Neuron (in vitro differentiated cells): Measurements from ENCODE around the gene CFAP299.
A peak's percentile ranks its signal among the peaks of the same experiment; 100 is the strongest.
"Not testable (repeated sequence)": the region's sequence is repeated elsewhere in the genome, so short reads cannot be mapped to it uniquely, and the experiment has no call there.

ENCODE experiments used
- H2AFZ ChIP-seq: one replicate; pipeline ENCODE4 v1.6.1; 2013; ENCODE audit warnings: low read depth, mild to moderate bottlenecking, inconsistent platforms, low read length, moderate library complexity
- H3K27me3 ChIP-seq: one replicate; pipeline ENCODE4 v1.6.1; 2013; ENCODE audit warnings: low read length; ENCODE audit not compliant: insufficient read depth
- H3K36me3 ChIP-seq: one replicate; pipeline ENCODE4 v1.6.1; 2013; ENCODE audit warnings: low read length; ENCODE audit not compliant: insufficient read depth
- H3K4me1 ChIP-seq: one replicate; pipeline ENCODE4 v1.6.1; 2013; ENCODE audit warnings: low read length; ENCODE audit not compliant: insufficient read depth
- H3K4me3 ChIP-seq: 2 replicates; pipeline ENCODE4 v1.5.1; 2013; ENCODE audit warnings: mild to moderate bottlenecking, low read length, moderate library complexity
- H3K9me3 ChIP-seq: one replicate; pipeline ENCODE4 v1.6.1; 2013; ENCODE audit warnings: low read length

Gene CFAP299

DNA sequence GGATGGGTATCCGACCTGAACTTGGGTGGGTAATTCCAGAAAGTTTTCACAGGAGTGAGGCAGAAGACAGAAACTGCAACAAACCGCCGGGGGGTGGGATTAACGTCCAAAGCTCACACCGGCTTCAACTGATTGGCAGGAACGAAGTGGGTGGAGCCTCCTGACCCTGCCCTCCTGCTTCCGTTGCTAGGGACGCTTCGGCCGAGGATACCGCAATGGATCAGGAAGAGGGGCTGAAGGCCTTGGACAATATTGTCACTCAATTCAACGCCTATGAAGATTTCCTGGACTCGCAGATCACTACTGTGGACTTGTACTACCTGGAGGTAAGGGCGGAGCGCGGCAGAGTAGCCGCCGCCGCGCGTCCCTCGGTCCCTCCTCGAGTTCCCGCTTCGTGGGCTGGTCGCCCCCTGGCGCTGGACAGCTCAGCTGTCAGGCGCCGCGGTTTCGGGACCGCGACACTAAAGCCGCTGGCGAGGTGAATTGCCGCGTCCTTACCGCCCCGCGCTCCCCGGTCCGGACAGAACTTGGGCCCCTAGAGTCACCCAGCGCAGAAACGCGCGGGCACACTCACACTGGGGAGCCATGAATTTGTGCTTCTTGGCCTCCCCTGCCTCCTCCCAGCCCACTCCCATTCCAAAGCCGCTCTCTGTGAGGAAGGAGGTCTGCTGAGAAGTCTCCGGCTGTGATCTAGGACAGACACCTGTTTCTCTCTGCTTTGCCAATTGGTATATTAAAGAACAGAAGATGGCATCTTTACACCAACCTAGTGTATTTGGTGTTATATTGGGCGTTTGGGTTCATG lies at the start of gene CFAP299:
Gene CFAP299 (plus strand): TSS at position 177 of the 805 bp plus-strand sequence.
- peaks cover 7% of the 10 kb centered on the region for H3K4me1 ChIP-seq
- peaks cover 5% of the 10 kb centered on the region for H3K27me3 ChIP-seq
- H3K36me3 ChIP-seq = no peaks in the 10 kb centered on the region
- H3K4me3 ChIP-seq = peak within 1 kb of the TSS; percentile 82
- peak within 1 kb of the TSS; percentile 86 for H2AFZ ChIP-seq
- no peaks in the 10 kb centered on the region for H3K9me3 ChIP-seq

DNA sequence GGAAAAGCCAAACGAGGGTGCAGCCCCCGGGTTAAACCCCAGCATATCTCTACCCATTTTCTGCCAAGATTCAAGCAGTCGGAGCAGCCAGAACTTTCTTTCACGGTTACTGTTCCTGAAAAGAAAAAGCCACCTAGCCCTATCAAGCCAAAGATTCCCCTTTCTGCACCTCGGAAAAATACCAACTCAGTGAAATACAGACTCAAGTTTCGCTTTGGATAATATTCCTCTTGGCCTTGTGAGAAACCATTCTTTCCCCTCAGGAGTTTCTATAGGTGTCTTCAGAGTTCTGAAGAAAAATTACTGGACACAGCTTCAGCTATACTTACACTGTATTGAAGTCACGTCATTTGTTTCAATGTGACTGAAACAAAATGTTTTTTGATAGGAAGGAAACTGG lies 49.1 kb upstream of the CFAP299 start:
- no peak overlapping the region for H2AFZ ChIP-seq
- H3K4me3 ChIP-seq = no peak overlapping the region
- no peaks in the 10 kb centered on the region for H3K4me1 ChIP-seq
- H3K27me3 ChIP-seq = no peaks in the 10 kb centered on the region
- no peaks in the 10 kb centered on the region for H3K9me3 ChIP-seq
- no peaks in the 10 kb centered on the region for H3K36me3 ChIP-seq

DNA sequence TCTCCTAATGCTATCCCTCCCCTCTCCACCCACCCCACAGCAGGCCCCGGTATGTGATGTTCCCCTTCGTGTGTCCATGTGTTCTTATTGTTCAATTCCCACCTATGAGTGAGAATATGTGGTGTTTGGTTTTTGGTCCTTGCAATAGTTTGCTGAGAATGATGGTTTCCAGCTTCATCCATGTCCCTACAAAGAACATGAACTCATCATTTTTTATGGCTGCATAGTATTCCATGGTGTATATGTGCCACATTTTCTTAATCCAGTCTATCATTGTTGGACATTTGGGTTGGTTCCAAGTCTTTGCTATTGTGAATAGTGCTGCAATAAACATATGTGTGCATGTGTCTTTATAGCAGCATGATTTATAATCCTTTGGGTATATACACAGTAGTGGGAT lies 44.9 kb upstream of the CFAP299 start:
- not testable (repeated sequence) for H3K27me3 ChIP-seq, H3K36me3 ChIP-seq, H2AFZ ChIP-seq, H3K4me3 ChIP-seq, H3K9me3 ChIP-seq, H3K4me1 ChIP-seq

DNA sequence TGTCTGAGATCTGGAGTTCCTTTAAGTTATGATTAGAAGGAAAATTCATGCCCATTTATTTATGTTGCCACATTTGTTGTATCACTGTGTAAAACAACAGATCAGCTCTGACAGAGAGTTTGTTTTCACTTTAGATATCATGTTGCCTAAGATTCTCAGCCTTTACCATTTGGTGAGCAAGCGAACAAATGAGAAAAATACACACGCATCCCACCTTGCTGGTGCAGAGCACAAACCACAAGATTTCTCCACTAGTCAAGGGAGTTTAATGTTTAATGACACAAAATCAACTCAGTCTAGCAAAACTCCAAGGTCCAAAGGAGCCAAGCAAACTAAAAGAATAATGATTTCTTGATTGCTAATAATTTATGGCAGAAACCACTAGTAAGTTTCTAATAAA lies 41.3 kb upstream of the CFAP299 start:
- Histone ChIP-seq H3K36me3 (no peaks in the 10 kb centered on the region), H3K4me1 (no peaks in the 10 kb centered on the region), H2AFZ (no peak overlapping the region), H3K9me3 (no peaks in the 10 kb centered on the region), H3K27me3 (no peaks in the 10 kb centered on the region), H3K4me3 (no peak overlapping the region)

DNA sequence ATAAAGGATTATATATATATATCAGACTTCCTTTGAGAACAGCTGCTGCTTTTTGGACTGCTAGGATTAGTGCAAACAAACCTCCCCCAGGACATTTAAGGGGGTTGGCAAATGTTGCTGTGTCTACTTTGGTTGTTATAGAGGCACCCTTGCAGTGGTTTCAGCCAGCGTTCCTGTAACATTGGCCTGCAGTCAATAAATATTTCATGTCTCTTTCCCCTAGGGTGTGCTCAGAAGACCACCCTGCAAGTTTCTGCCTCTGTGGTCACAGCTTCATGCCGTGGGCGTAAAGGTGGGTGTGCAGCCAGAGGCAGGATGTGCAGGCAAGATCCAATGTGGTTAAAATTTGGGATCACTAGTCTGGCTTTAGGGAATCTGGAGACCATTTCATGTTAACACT lies 40.2 kb upstream of the CFAP299 start:
- Histone ChIP-seq H3K9me3 (no peaks in the 10 kb centered on the region), H3K4me3 (no peak overlapping the region), H3K36me3 (no peaks in the 10 kb centered on the region), H3K4me1 (no peaks in the 10 kb centered on the region), H2AFZ (no peak overlapping the region), H3K27me3 (no peaks in the 10 kb centered on the region)

DNA sequence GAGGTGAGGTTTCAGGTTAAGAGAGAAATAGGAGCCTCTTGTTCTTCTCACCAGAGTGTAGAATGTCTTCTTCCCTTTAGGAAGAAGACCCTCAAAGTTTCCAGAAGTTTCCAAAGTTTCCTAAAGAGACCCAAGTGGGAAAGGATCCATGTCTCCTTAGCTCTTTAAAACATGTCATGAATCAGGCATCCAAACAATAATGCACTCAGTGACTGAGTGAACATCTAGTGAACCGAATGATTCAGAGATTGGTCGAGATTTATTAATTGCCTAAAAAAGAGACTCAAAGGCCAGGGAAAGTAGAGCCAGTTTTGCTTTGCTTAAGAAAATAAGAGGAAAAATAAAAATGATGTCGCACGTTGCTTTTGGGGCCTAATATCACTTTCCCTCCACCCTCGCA lies 39.7 kb upstream of the CFAP299 start:
- Histone ChIP-seq H3K4me3 (no peak overlapping the region), H2AFZ (no peak overlapping the region), H3K9me3 (no peaks in the 10 kb centered on the region), H3K4me1 (no peaks in the 10 kb centered on the region), H3K27me3 (no peaks in the 10 kb centered on the region), H3K36me3 (no peaks in the 10 kb centered on the region)

DNA sequence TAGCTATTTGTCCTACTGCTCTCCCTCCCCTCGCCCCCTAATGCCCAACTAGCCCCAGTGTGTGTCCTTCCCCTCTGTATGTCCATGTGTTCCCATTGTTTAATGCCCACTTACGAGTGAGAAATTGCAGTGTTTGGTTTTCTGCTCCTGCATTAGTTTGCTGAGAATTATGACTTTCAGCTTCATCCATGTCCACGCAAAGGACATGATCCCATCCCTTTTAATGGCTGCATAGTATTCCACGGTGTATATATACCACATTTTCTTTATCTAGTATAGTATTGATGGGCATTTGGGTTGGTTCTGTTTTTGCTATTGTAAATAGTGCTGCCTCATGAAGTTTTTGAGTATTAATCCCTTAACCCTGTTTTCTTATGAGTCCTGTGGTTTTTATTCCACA lies 33.6 kb upstream of the CFAP299 start:
- H3K4me1 ChIP-seq = no peaks in the 10 kb centered on the region
- H3K9me3 ChIP-seq = no peaks in the 10 kb centered on the region
- no peak overlapping the region for H2AFZ ChIP-seq
- H3K36me3 ChIP-seq = no peaks in the 10 kb centered on the region
- H3K27me3 ChIP-seq = no peaks in the 10 kb centered on the region
- no peak overlapping the region for H3K4me3 ChIP-seq

DNA sequence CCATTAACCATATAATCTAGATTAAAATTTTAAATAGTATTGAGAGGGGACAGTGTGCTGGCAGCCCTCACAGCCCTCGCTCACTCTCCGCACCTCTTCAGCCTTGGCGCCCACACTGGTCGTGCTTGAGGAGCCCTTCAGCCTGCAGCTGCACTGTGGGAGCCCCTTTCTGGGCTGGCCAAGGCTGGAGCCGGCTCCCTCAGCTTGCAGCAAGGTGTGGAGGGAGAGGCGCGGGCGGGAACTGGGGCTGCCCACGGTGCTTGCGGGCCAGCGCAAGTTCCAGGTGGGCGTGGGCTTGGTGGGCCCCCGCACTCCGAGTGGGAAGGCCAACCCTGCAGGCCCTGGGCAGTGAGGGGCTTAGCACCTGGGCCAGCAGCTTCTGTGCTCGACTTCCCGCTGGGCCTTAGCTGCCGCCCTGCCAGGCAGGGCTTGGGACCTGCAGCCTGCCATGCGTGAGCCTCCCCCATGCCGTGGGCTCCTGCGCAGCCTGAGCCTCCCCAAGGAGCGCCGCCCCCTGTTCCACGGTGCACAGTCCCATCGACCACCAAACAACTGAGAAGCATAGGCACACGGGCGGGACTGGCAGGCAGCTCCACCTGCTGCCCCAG lies 32.8 kb upstream of the CFAP299 start:
- Histone ChIP-seq H3K4me3 (no peak overlapping the region), H2AFZ (no peak overlapping the region), H3K36me3 (no peaks in the 10 kb centered on the region), H3K4me1 (no peaks in the 10 kb centered on the region), H3K9me3 (no peaks in the 10 kb centered on the region), H3K27me3 (peaks cover 3% of the 10 kb centered on the region)

DNA sequence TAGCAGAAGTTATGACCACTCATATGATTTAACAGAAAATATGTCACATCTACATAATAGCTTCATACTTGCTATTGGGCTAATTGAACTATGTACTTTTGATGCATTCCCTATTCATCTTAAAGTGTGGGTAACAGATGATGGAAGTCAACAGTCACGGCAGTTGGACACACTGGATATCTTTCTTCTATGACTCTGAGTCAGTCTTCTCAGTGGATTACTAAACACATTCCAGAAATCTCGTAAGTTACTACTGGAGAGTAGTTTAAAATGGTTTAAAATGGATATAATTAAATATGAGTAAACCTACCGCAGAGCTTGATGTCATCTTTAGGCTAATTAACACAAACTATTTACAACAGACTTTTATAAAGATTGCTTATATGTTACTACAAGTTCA lies 30.1 kb upstream of the CFAP299 start:
- no peak overlapping the region for H2AFZ ChIP-seq
- peaks cover 6% of the 10 kb centered on the region for H3K27me3 ChIP-seq
- H3K4me3 ChIP-seq = no peak overlapping the region
- no peaks in the 10 kb centered on the region for H3K9me3 ChIP-seq
- H3K4me1 ChIP-seq = no peaks in the 10 kb centered on the region
- H3K36me3 ChIP-seq = no peaks in the 10 kb centered on the region

DNA sequence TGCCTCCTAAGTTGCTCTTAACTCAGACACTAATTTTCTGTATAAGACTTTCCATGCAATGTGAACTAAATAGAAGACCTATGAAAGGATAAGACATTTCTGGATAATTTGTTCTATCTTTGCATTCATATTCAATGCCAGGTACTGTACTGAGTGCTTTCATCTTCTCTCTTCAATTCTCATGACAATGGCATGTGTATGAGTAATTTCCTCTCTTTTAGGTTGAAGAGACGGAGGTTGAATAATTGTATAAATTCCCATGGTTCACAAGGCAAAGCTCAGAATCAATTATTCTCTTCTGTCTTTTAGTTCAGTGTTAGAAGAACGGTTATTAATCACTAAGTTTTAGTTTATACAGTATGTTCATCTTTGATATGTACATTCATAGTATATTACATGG lies 29.3 kb upstream of the CFAP299 start:
- Histone ChIP-seq H3K4me3 (no peak overlapping the region), H3K27me3 (peaks cover 6% of the 10 kb centered on the region), H2AFZ (no peak overlapping the region), H3K4me1 (no peaks in the 10 kb centered on the region), H3K36me3 (no peaks in the 10 kb centered on the region), H3K9me3 (no peaks in the 10 kb centered on the region)

DNA sequence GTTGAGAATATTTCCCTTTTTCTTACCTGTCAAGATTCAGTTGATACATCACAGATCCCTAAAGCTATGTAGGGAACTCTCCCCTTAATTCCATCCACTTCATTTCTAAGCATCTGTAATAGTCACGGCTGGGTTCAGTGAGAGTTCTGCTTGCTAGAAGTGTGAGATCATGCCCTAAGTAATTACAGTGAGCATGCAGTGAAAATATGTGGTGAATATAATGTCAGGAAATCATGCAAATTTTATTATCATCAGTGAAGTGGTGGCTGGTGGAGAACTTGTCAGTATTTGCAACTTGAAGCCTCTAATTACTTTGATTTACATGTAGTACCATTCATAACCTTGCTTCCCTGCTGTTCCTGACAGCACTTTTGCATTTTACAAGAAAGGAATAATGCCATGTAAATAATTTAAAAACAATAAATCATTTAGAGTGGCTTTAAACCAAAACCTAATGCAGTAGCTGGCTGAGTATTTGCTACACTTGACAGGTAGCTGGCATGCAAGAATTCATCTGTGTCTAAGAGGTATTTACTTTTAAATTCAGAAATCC lies 28.3 kb upstream of the CFAP299 start:
- no peaks in the 10 kb centered on the region for H3K9me3 ChIP-seq
- no peaks in the 10 kb centered on the region for H3K36me3 ChIP-seq
- H3K4me1 ChIP-seq = no peaks in the 10 kb centered on the region
- peaks cover 6% of the 10 kb centered on the region for H3K27me3 ChIP-seq
- H3K4me3 ChIP-seq = no peak overlapping the region
- H2AFZ ChIP-seq = no peak overlapping the region

DNA sequence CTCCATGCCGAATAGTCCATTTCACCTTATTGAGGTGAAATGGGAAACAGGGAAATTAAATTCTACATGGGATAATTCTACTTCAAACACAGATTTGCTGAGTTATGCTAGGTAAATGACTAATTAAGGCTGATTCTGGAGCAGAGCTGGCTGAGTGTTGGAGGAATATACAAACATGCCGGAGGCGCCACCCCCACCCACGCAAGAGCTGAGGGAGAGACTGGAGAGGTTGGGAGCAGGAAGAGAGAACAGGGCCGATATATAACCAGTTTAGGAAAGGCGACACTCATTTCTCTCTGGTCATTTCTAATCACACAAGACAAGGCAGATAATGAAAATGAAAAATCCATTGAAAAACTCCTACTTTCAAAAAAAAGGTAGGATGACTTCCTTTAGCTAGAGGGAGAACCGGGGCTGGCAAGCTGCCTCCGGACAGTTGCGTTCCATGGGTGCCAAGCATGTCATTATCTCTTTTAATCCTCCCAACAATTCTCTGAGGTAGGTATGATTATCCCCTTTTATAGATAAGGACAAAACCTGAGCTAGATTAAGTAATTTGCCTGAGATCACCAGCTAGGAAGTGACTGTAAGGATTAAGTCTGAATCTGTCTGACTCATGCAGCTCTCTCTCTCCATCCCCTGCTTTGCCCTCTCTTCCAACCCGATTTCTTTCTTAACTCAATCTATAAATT lies 27.6 kb upstream of the CFAP299 start:
- no peak overlapping the region for H3K4me3 ChIP-seq
- no peaks in the 10 kb centered on the region for H3K36me3 ChIP-seq
- H2AFZ ChIP-seq = no peak overlapping the region
- H3K9me3 ChIP-seq = no peaks in the 10 kb centered on the region
- peaks cover 6% of the 10 kb centered on the region for H3K27me3 ChIP-seq
- H3K4me1 ChIP-seq = no peaks in the 10 kb centered on the region

DNA sequence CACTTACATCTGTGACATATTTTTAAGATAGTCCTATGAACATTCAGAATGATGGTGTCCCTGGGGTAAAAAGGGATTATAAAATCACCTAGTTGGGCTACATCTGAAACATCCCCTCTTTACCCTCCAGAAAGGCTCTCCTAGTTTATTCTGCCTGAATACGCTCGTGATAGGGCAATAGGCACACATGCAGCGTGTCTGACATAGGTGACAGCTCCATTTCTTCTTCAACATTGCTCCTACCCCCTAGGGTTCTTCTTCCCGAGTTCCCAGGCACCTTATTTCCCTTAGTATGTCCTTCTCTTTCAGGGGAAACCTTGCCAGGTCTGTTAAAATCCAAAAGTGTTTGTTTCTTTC lies 27.1 kb upstream of the CFAP299 start:
- no peak overlapping the region for H3K4me3 ChIP-seq
- H3K27me3 ChIP-seq = peaks cover 6% of the 10 kb centered on the region
- H3K36me3 ChIP-seq = no peaks in the 10 kb centered on the region
- H2AFZ ChIP-seq = no peak overlapping the region
- H3K4me1 ChIP-seq = no peaks in the 10 kb centered on the region
- no peaks in the 10 kb centered on the region for H3K9me3 ChIP-seq
